Measurements from ENCODE around the gene ZNF443.

DNA sequence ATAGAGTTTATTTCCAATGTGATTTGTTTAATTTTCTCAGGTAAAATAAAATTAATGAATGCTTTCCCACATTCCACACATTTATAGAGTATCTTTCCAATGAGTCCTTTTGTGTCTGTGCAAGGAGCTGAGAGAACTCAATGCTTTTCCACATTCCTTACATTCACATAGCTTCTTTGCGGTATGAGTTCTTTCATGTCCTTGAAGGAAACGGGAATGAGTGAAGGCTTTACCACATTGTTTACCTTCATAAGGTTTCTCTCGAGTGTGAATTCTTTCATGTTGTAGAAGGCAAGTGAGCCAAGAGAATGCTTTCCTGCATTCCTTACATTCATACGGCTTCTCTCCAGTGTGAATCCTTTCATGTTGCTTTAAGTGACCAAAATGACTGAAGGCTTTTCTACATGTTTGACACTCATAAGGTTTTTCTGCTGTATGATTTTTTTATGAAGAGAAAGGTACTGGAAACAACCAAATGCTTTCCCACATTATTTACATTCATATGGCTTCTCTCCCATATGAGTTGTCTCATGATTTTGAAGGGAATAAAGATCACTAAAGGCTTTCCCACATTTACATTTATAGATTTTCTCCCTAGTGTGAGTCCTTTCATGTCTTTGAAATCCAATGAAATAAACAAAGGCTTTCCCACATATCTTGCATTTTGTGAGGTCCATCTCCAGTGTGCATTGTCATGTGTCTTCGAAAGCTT lies 60.9 kb downstream of the ZNF443 start:
- no peak for TF ChIP-seq FOXK2 (IDR thresholded peaks at IDR 0.05)
- TF ChIP-seq ELF4 (IDR thresholded peaks at IDR 0.05), result no peak
- TF ChIP-seq CTBP1 (IDR thresholded peaks at IDR 0.05; ENCODE audit: borderline replicate concordance), result no peak
- no peak for TF ChIP-seq BHLHE40 (IDR thresholded peaks at IDR 0.05; ENCODE audit: borderline replicate concordance)
- no peak for TF ChIP-seq TARDBP (IDR thresholded peaks at IDR 0.05)
- no peak for TF ChIP-seq FOXM1 (IDR thresholded peaks at IDR 0.05; ENCODE audit: borderline replicate concordance)
- TF ChIP-seq SUZ12 (IDR thresholded peaks at IDR 0.05), result no peak
- no peak for TF ChIP-seq SP1 (IDR thresholded peaks at IDR 0.05)
- TF ChIP-seq, protein P1, sequence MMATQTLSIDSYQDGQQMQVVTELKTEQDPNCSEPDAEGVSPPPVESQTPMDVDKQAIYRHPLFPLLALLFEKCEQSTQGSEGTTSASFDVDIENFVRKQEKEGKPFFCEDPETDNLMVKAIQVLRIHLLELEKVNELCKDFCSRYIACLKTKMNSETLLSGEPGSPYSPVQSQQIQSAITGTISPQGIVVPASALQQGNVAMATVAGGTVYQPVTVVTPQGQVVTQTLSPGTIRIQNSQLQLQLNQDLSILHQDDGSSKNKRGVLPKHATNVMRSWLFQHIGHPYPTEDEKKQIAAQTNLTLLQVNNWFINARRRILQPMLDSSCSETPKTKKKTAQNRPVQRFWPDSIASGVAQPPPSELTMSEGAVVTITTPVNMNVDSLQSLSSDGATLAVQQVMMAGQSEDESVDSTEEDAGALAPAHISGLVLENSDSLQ (IDR thresholded peaks at IDR 0.05), result no peak
- no peak for TF ChIP-seq ARNT (IDR thresholded peaks at IDR 0.05)
- no peak for TF ChIP-seq HDGF (IDR thresholded peaks at IDR 0.05; ENCODE audit: borderline replicate concordance)
- no peak for TF ChIP-seq NFRKB (IDR thresholded peaks at IDR 0.05)
- TF ChIP-seq L3MBTL2 (conservative IDR thresholded peaks at IDR 0.05), result no peak
